HL-60 (cell line): ENCODE measurements around the gene FRRS1.

Experiments
- CTCF ChIP-seq: IDR thresholded peaks from one replicate; pipeline ENCODE4 v1.5.1; 2011; ENCODE audit warnings: low read length, control low read depth, inconsistent platforms; ENCODE audit not compliant: insufficient read depth
- GABPA ChIP-seq: IDR thresholded peaks from 2 replicates; pipeline ENCODE4 v1.6.1; 2012; ENCODE audit warnings: low read depth
- POLR2AphosphoS5 ChIP-seq: IDR thresholded peaks from 2 replicates; pipeline ENCODE4 v1.6.1; 2012; ENCODE audit warnings: low read depth
- REST ChIP-seq: IDR thresholded peaks from 2 replicates; pipeline ENCODE4 v1.6.1; 2012; ENCODE audit warnings: low read depth; ENCODE audit not compliant: insufficient replicate concordance
- SPI1 ChIP-seq: IDR thresholded peaks from 2 replicates; pipeline ENCODE4 v1.6.1; 2012; ENCODE audit warnings: low read depth, mild to moderate bottlenecking, borderline replicate concordance

GRCh38 chr1:99685516-99686180 lies 80.8 kb downstream of the FRRS1 start:
- TF ChIP-seq POLR2AphosphoS5 = no peak
- TF ChIP-seq CTCF = peak; percentile 64
- TF ChIP-seq REST = no peak
- no peak for TF ChIP-seq GABPA
- no peak for TF ChIP-seq SPI1
